HCT116 (cell line): ENCODE data around the gene NEURL2. TPM values are rescaled to one million over a fixed set of nuclear protein-coding genes. Genes with fewer than 3 reads are reported as not detected.

Source experiments
- ATAC-seq: fragments of 200-7000 bp; cut with Tn5 transposase; 2 replicates; pipeline ENCODE4 v1.9.1; 2020; ENCODE audit warnings: mild to moderate bottlenecking, moderate library complexity
- BruUV-seq: library from RNA; stranded (reverse); fragments of 400-500 nt; replicated peaks from 2 replicates; lab custom pipeline; 2021; lab: Mats Ljungman, UMichigan
- CTCF ChIA-PET: fragments of 300-600 bp; sonication (Branson Sonifier 250); formaldehyde crosslinking; loops from one replicate; lab custom pipeline; 2021; ENCODE audit warnings: antibody characterized with exemption; lab: Charles Lee
- POLR2A ChIA-PET: fragments of 300-600, 350-600 bp; sonication (Branson Sonifier 250); formaldehyde crosslinking; loops from one replicate; lab custom pipeline; 2021; ENCODE audit warnings: antibody characterized with exemption; lab: Charles Lee
- RAD21 ChIA-PET, 2 experiments: fragments of 300-600 bp; sonication (Branson Sonifier 250); formaldehyde crosslinking; loops; one replicate each; lab custom pipeline; 2023; ENCODE audit warnings: low total read pairs in 2 of 2; ENCODE audit not compliant: uncharacterized antibody in 2 of 2, unreplicated experiment in 2 of 2, low non-redundant PET in 1 of 2; lab: Charles Lee
- DNase-seq: peaks from one replicate; pipeline ENCODE4 v3.0.0-alpha.2; 2010; ENCODE audit warnings: low read depth, low spot score
- H2AFZ ChIP-seq: fragments of 200-600 bp; shearing (Covaris generic), sonication (generic); 2 replicates; pipeline ENCODE4 v1.6.1; 2017; ENCODE audit warnings: low read depth, mixed run types, mixed read lengths, antibody characterized with exemption, low read length; ENCODE audit not compliant: poor library complexity, severe bottlenecking
- H3K27ac ChIP-seq: 2 replicates; pipeline ENCODE4 v1.5.1; 2012; ENCODE audit warnings: low read depth, low read length
- H3K27me3 ChIP-seq: fragments of 200-600 bp; sonication (generic); 2 replicates; pipeline ENCODE4 v1.6.1; 2016; ENCODE audit warnings: mixed run types, low read length, mixed read lengths; ENCODE audit not compliant: insufficient read depth
- H3K36me3 ChIP-seq, 2 experiments: fragments of 200-500 bp in 1 of 2; fragments of 200-600 bp in 1 of 2; sonication (Bioruptor generic) in 1 of 2; sonication (generic) in 1 of 2; 2 replicates each; pipeline versions ENCODE4 v1.5.1 to v1.6.1; 2014 to 2016; ENCODE audit warnings: low read length in 2 of 2, inconsistent platforms in 1 of 2, mixed read lengths in 1 of 2, mixed run types in 1 of 2; ENCODE audit not compliant: insufficient read depth in 2 of 2, control insufficient read depth in 1 of 2
- H3K4me1 ChIP-seq, 2 experiments: fragments of 200-600 bp in 1 of 2; sonication (generic) in 1 of 2; 2 replicates each; pipeline versions ENCODE4 v1.5.1 to v1.6.1; 2012 to 2017; ENCODE audit warnings: low read length in 2 of 2, inconsistent platforms in 1 of 2, mild to moderate bottlenecking in 1 of 2, mixed read lengths in 1 of 2, mixed run types in 1 of 2, moderate library complexity in 1 of 2; ENCODE audit not compliant: insufficient read depth in 2 of 2, control insufficient read depth in 1 of 2
- H3K4me2 ChIP-seq: fragments of 200-600 bp; sonication (generic); 2 replicates; pipeline ENCODE4 v1.6.1; 2017; ENCODE audit warnings: mixed run types, low read length, mixed read lengths
- H3K4me3 ChIP-seq, 2 experiments: fragments of 200-600 bp in 1 of 2; sonication (generic) in 1 of 2; replicated peaks in 1 of 2; 2 replicates each; pipeline ENCODE4 v1.5.1; 2011 to 2016; ENCODE audit warnings: low read length in 2 of 2, control low read depth in 1 of 2, low read depth in 1 of 2, mild to moderate bottlenecking in 1 of 2, mixed read lengths in 1 of 2, mixed run types in 1 of 2
- H3K79me2 ChIP-seq: fragments of 200-600 bp; sonication (generic); 2 replicates; pipeline ENCODE4 v1.6.1; 2017; ENCODE audit warnings: mild to moderate bottlenecking, mixed run types, low read length, moderate library complexity, mixed read lengths; ENCODE audit not compliant: insufficient read depth
- H3K9ac ChIP-seq: fragments of 200-600 bp; sonication (generic); 2 replicates; pipeline ENCODE4 v1.6.1; 2016; ENCODE audit warnings: low read length, mixed read lengths
- H3K9me2 ChIP-seq: fragments of 200-600 bp; sonication (generic), shearing (Covaris generic); 2 replicates; pipeline ENCODE4 v1.6.1; 2017; ENCODE audit warnings: mixed run types, mild to moderate bottlenecking, moderate library complexity; ENCODE audit not compliant: insufficient read depth
- H3K9me3 ChIP-seq, 2 experiments: fragments of 200-500 bp in 1 of 2; fragments of 200-600 bp in 1 of 2; sonication (Bioruptor generic) in 1 of 2; sonication (generic) in 1 of 2; 2 replicates each; pipeline ENCODE4 v1.6.1; 2014 to 2017; ENCODE audit warnings: low read length in 2 of 2, mixed read lengths in 2 of 2, inconsistent platforms in 1 of 2, low read depth in 1 of 2, mild to moderate bottlenecking in 1 of 2, mixed run types in 1 of 2, moderate library complexity in 1 of 2; ENCODE audit not compliant: control insufficient read depth in 1 of 2, insufficient read depth in 1 of 2
- H4K20me1 ChIP-seq: fragments of 200-600 bp; sonication (generic), shearing (Covaris generic); 2 replicates; pipeline ENCODE4 v1.6.1; 2017; ENCODE audit warnings: mixed run types, mild to moderate bottlenecking, moderate library complexity; ENCODE audit not compliant: insufficient read depth
- ATF3 ChIP-seq: IDR thresholded peaks from 2 replicates; pipeline ENCODE4 v1.6.1; 2012
- ELF1 ChIP-seq: IDR thresholded peaks from 2 replicates; pipeline ENCODE4 v1.6.1; 2012; ENCODE audit warnings: low read depth, borderline replicate concordance
- FOSL1 ChIP-seq: IDR thresholded peaks from 2 replicates; pipeline ENCODE4 v1.6.1; 2012; ENCODE audit warnings: low read depth
- JUND ChIP-seq: IDR thresholded peaks from 2 replicates; pipeline ENCODE4 v1.6.1; 2012
- RAD21 ChIP-seq: IDR thresholded peaks from 2 replicates; pipeline ENCODE4 v1.6.1; 2012; ENCODE audit warnings: low read depth, mild to moderate bottlenecking
- SIN3A ChIP-seq: IDR thresholded peaks from 2 replicates; pipeline ENCODE4 v1.6.1; 2012; ENCODE audit warnings: low read depth
- ZFX ChIP-seq: fragments of 450-650 bp; IDR thresholded peaks from 2 replicates; pipeline ENCODE4 v1.6.1; 2017
- intact Hi-C: fragments of 100-400 bp; cut with micrococcal nuclease; formaldehyde crosslinking; loops from 2 replicates; pipeline ENCODE4 v1.10.0; 2022
- total RNA-seq: library from RNA; stranded (reverse); gene quantifications from one replicate; pipeline ENCODE4 v1.2.1, GENCODE V29; 2021; ENCODE audit not compliant: unreplicated experiment

Gene NEURL2
- total RNA-seq, 1 experiment from 2014 or later, result 0.96 TPM

GRCh38 chr20:45907219-45907948 lies 16.4 kb upstream of the NEURL2 start:
- no peak for DNase-seq
- no peak for TF ChIP-seq RAD21
- no peak for TF ChIP-seq ELF1
- TF ChIP-seq JUND, result no peak
- no peak for TF ChIP-seq ZFX
- ChIA-PET CTCF (no interaction called here), RAD21 (no interaction called here), POLR2A (no interaction called here)
- intact Hi-C loops, result no loop called here
- no TSS peak for BruUV-seq
- H3K27ac ChIP-seq, result no peak overlapping the region
- H3K9ac ChIP-seq, result no peak overlapping the region
- no peaks in the 10 kb centered on the region for H4K20me1 ChIP-seq
- no peak overlapping the region for H2AFZ ChIP-seq
- no peaks in the 10 kb centered on the region for H3K79me2 ChIP-seq
- H3K4me2 ChIP-seq, result no peak overlapping the region
- H3K4me3 ChIP-seq, result no peak overlapping the region
- no peaks in the 10 kb centered on the region for H3K9me2 ChIP-seq
- ATAC-seq, result no peak
- H3K27me3 ChIP-seq, result no peaks in the 10 kb centered on the region
- peaks cover 5 to 33% of the 10 kb centered on the region in 2 experiments for H3K4me1 ChIP-seq
- no peaks in the 10 kb centered on the region for H3K36me3 ChIP-seq
- no peaks in the 10 kb centered on the region for H3K9me3 ChIP-seq

- peak; percentile 70 for ATAC-seq
- ChIA-PET RAD21 (no interaction called here), POLR2A (interaction anchor here (0.9 to 2.1 kb wide), 2 partner anchors 24 to 28 kb away, joined by 4 to 6 read pairs; partner anchors contain the start of gene ZSWIM1)
Observed at GRCh38 chr20:45905505-45906079, 14.6 kb upstream of the NEURL2 start.

More at GRCh38 chr20:45905505-45906079, 14.6 kb upstream of the NEURL2 start:
- Histone ChIP-seq H3K4me1 (peaks cover 5 to 23% of the 10 kb centered on the region in 2 experiments), H3K9ac (no peak overlapping the region), H3K36me3 (no peaks in the 10 kb centered on the region), H2AFZ (no peak overlapping the region), H4K20me1 (no peaks in the 10 kb centered on the region), H3K4me2 (peak overlapping the region; percentile 37), H3K9me3 (no peaks in the 10 kb centered on the region), H3K27me3 (no peaks in the 10 kb centered on the region), H3K79me2 (no peaks in the 10 kb centered on the region), H3K27ac (no peak overlapping the region), H3K9me2 (no peaks in the 10 kb centered on the region), H3K4me3 (no peak overlapping the region)
- DNase-seq, result peak; percentile 48
- no TSS peak for BruUV-seq
- intact Hi-C loops, result no loop called here
- CTCF ChIA-PET, result interaction anchor here (1.5 to 1.6 kb wide), 2 partner anchors 13 to 64 kb away, joined by 3 to 4 read pairs; no protein-coding TSS in a partner anchor
- TF ChIP-seq RAD21, result no peak
- TF ChIP-seq FOSL1, result peak; percentile 36; the same call in 1 of the 2 replicates
- TF ChIP-seq ATF3, result no peak
- no peak for TF ChIP-seq SIN3A
